Endothelial cell of umbilical vein (primary cell): ENCODE data around the gene ABT1. TPM values are rescaled to one million over a fixed set of nuclear protein-coding genes. Genes with fewer than 3 reads are reported as not detected.

ENCODE experiments used
- BruUV-seq: library from RNA; stranded (reverse); fragments of 400-500 nt; replicated peaks from 2 replicates; lab custom pipeline; 2021; lab: Mats Ljungman, UMichigan
- CTCF ChIA-PET: fragments of 300-600, 350-600 bp; sonication (Branson Sonifier 250); formaldehyde crosslinking; loops from one replicate; lab custom pipeline; 2021; ENCODE audit warnings: antibody characterized with exemption, inconsistent platforms; lab: Charles Lee
- POLR2A ChIA-PET: fragments of 300-600, 350-600 bp; sonication (Branson Sonifier 250); formaldehyde crosslinking; loops from one replicate; lab custom pipeline; 2021; ENCODE audit warnings: antibody characterized with exemption, inconsistent platforms; lab: Charles Lee
- DNase-seq: peaks from one replicate; pipeline ENCODE4 v3.0.0-alpha.2; 2011; ENCODE audit warnings: low read depth, low spot score
- FAIRE-seq: peaks from 2 replicates; lab custom pipeline; 2011; peaks lifted over from hg19 to GRCh38; lab: Jason Lieb, UNC
- H2AFZ ChIP-seq: 2 replicates; pipeline ENCODE4 v1.6.0; 2012; ENCODE audit warnings: low read depth, low read length, control low read depth, inconsistent platforms
- H3K27ac ChIP-seq: 2 replicates; pipeline ENCODE4 v1.5.1; 2011; ENCODE audit warnings: low read depth, mild to moderate bottlenecking, control low read depth, low read length, moderate library complexity; ENCODE audit not compliant: insufficient read depth
- H3K27me3 ChIP-seq, 2 experiments: 2 replicates each; pipeline versions ENCODE4 v1.6.0 to v1.6.1; 2011; ENCODE audit warnings: low read length in 2 of 2, mixed read lengths in 1 of 2; ENCODE audit not compliant: control insufficient read depth in 2 of 2, insufficient read depth in 2 of 2
- H3K36me3 ChIP-seq, 2 experiments: 2 replicates in 1 of 2; 3 replicates in 1 of 2; pipeline ENCODE4 v1.5.1; 2011; ENCODE audit warnings: low read length in 2 of 2, mild to moderate bottlenecking in 1 of 2, moderate library complexity in 1 of 2; ENCODE audit not compliant: control insufficient read depth in 2 of 2, insufficient read depth in 2 of 2; ENCODE audit errors: extremely low read depth in 1 of 2
- H3K4me1 ChIP-seq: 3 replicates; pipeline ENCODE4 v1.5.1; 2011; ENCODE audit warnings: mild to moderate bottlenecking, low read length; ENCODE audit not compliant: control insufficient read depth, insufficient read depth; ENCODE audit errors: extremely low read depth
- H3K4me2 ChIP-seq: 2 replicates; pipeline ENCODE4 v1.6.1; 2011; ENCODE audit warnings: low read length, control low read depth, mixed read lengths; ENCODE audit not compliant: insufficient read depth
- H3K4me3 ChIP-seq, 3 experiments: fragments of 200-600 bp in 1 of 3; sonication (generic), shearing (Covaris generic) in 1 of 3; replicated peaks in 1 of 3; 2 replicates each; pipeline ENCODE4 v1.5.1; 2011 to 2016; ENCODE audit warnings: control low read depth in 3 of 3, low read length in 3 of 3, mild to moderate bottlenecking in 2 of 3, inconsistent platforms in 1 of 3, low read depth in 1 of 3, moderate library complexity in 1 of 3; ENCODE audit not compliant: insufficient read depth in 1 of 3
- H3K79me2 ChIP-seq: 2 replicates; pipeline ENCODE4 v1.6.0; 2012; ENCODE audit warnings: low read length, inconsistent platforms; ENCODE audit not compliant: control insufficient read depth, insufficient read depth
- H3K9ac ChIP-seq: replicated peaks from 2 replicates; pipeline ENCODE3; 2011; ENCODE audit warnings: low read length, control low read depth; ENCODE audit not compliant: insufficient read depth; ENCODE audit errors: extremely low read depth
- H3K9me1 ChIP-seq: replicated peaks from 3 replicates; pipeline ENCODE4 v1.6.0; 2011; ENCODE audit warnings: mild to moderate bottlenecking, low read length; ENCODE audit not compliant: control insufficient read depth, insufficient read depth; ENCODE audit errors: extremely low read depth
- H3K9me3 ChIP-seq: replicated peaks from 2 replicates; pipeline ENCODE4 v1.5.1; 2012; ENCODE audit warnings: low read length, inconsistent platforms; ENCODE audit not compliant: control insufficient read depth, insufficient read depth
- H4K20me1 ChIP-seq: replicated peaks from 2 replicates; pipeline ENCODE3; 2011; ENCODE audit warnings: mild to moderate bottlenecking, low read length; ENCODE audit not compliant: control insufficient read depth, insufficient read depth; ENCODE audit errors: extremely low read depth
- EZH2 ChIP-seq: IDR thresholded peaks from 2 replicates; pipeline ENCODE4 v1.6.1; 2012; ENCODE audit warnings: borderline replicate concordance, low read depth, mild to moderate bottlenecking, moderate library complexity, low read length, inconsistent platforms; ENCODE audit not compliant: severe bottlenecking
- FOS ChIP-seq: IDR thresholded peaks from 2 replicates; pipeline ENCODE4 v1.6.1; 2011; ENCODE audit warnings: mild to moderate bottlenecking, low read length, moderate library complexity, borderline replicate concordance; ENCODE audit not compliant: insufficient read depth
- GATA2 ChIP-seq: IDR thresholded peaks from 2 replicates; pipeline ENCODE4 v1.7.0; 2011; ENCODE audit warnings: low read depth, mild to moderate bottlenecking, moderate library complexity, mixed read lengths, low read length; ENCODE audit not compliant: insufficient read length, insufficient read depth
- JUN ChIP-seq: IDR thresholded peaks from 2 replicates; pipeline ENCODE4 v1.6.1; 2011; ENCODE audit warnings: borderline replicate concordance, low read depth; ENCODE audit not compliant: insufficient read length, insufficient read depth
- dilution Hi-C: fragments of 300-500 bp; cut with MboI; formaldehyde crosslinking; loops from one replicate; pipeline ENCODE4 v1.15.0; 2019; ENCODE audit warnings: low sequenced_read_pairs; ENCODE audit not compliant: extremely low pct_ligation_motif_present
- intact Hi-C: fragments of 100-400 bp; cut with micrococcal nuclease; formaldehyde crosslinking; loops from one replicate; pipeline ENCODE4 v1.10.0; 2022
- polyA plus RNA-seq, 4 experiments: library from polyadenylated mRNA; depleted of rRNA in 3 of 4; stranded (reverse) in 3 of 4; unstranded in 1 of 4; fragments of >200 nt; gene quantifications; 2 replicates each; pipeline versions ENCODE4 v1.2.1 to v1.2.3, GENCODE V29; 2011 to 2012; ENCODE audit warnings: missing spikeins in 1 of 4
- total RNA-seq: library from RNA; stranded (reverse); gene quantifications from 2 replicates; pipeline ENCODE4 v1.2.3, GENCODE V29; 2021
- TF ChIP-seq, protein P1 (sequence below): IDR thresholded peaks from 2 replicates; pipeline ENCODE4 v1.6.1; 2011; ENCODE audit not compliant: insufficient read depth, insufficient read length

ABT1 gene
- total and polyA plus RNA-seq, 2 donors (not counting 3 experiments of a cell fraction or from before 2014, with no cell fraction given), result 20.1 to 22.2 TPM

DNA sequence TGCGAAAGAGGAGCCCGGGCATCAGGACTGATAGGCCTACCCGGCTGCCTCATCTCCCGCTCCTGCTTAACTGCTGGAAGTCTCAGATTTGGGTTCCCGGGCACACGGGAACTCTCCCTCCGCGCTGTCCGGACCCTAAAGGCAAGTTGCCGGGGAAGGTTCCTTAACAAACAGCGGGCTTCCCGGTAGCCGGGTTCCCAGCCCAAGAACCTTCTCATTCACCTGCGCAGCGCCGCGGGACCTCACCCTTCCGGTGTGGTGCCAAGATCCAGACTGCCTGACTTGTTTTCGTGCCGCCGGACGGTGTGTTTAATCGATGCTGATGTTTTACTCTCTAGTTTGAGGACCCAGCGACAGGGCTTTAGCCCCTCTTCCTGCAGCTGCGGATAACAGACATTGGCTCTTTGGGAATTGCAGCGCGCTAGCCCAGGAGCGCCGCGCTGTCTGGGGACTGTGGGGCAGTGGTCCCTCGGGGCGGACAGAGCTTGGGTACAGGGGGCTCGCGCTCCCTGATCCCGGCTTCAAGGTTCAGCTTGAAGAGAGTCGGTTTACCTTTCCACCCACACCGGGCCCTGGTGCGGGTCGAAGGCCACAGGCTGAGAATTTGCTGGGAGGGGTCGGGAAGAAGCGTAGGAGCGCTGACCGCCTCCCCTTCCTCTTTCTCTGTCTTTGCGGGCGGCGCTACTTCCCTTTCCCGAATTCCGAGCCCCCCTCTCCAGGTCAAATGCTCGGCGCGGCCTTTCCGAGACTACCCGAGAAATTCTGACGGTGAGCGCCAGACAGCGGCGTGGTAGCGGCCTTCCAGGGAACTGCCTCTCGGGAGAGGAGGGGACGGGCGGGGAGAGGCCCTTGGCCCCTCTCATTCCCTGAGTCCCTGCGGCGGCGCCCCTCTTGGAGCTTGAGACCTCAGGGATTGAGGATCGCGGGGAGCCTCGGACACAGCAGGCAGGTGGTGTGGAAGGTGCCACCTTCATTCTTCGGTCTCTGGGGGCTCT is 17.2 kb downstream of the ABT1 start:
- Histone ChIP-seq H3K36me3 (no peaks in the 10 kb centered on the region), H3K27ac (no peak overlapping the region), H4K20me1 (no peaks in the 10 kb centered on the region), H3K4me2 (no peak overlapping the region), H3K9me1 (no peaks in the 10 kb centered on the region), H2AFZ (peak overlapping the region; percentile 42), H3K9me3 (no peaks in the 10 kb centered on the region), H3K79me2 (no peaks in the 10 kb centered on the region), H3K4me3 (no peak overlapping the region), H3K4me1 (peaks cover 5% of the 10 kb centered on the region), H3K27me3 (peaks cover 43 to 56% of the 10 kb centered on the region in 2 experiments), H3K9ac (no peak overlapping the region)
- dilution Hi-C loops, result no loop called here
- FAIRE-seq (no peak), DNase-seq (no peak)
- intact Hi-C loops, result no loop called here
- BruUV-seq, result no TSS peak
- CTCF ChIA-PET, result no interaction called here
- TF ChIP-seq EZH2, result peak; percentile 98
- TF ChIP-seq, protein P1, sequence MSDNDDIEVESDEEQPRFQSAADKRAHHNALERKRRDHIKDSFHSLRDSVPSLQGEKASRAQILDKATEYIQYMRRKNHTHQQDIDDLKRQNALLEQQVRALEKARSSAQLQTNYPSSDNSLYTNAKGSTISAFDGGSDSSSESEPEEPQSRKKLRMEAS, result no peak
- no peak for TF ChIP-seq JUN
- TF ChIP-seq FOS, result no peak
- no peak for TF ChIP-seq GATA2
- POLR2A ChIA-PET, result no interaction called here
